Activated CD8-positive, alpha-beta memory T cell treated with anti-CD3 and anti-CD28 coated beads for 48 hours (primary cell): ENCODE measurements around the gene PSMA8.
"Not testable (repeated sequence)": the region's sequence is repeated elsewhere in the genome, so short reads cannot be mapped to it uniquely, and the experiment has no call there.

Experiments
- DNase-seq, 3 experiments: peaks; one replicate each; pipeline ENCODE4 v3.0.0-alpha.2; 2020; ENCODE audit warnings: low read depth in 2 of 3, low spot score in 2 of 3

Gene PSMA8

DNA sequence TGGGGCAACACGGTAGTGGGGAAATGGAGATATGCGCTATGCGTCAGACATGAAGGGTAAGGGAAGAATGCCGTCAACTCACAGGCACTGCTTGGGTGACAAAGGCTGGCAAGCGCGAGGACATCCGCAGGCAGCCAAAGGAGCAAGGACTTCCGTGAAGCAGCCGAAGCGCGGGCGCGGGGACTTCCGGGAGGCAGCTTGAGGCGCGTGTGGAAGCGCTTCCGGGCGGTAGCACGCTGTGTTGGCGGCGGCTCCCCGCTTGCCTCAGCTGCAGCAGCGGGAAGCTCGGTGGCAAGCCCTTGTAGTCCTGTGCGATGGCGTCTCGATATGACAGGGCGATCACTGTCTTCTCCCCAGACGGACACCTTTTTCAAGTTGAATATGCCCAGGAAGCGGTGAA lies at the start of gene PSMA8:
PSMA8 (plus strand) TSS at position 218 of the 400 bp plus-strand sequence; CDS start at position 315, 97 bp downstream.
- peak in 2 of 3 experiments; percentile 2 to 17 for DNase-seq

DNA sequence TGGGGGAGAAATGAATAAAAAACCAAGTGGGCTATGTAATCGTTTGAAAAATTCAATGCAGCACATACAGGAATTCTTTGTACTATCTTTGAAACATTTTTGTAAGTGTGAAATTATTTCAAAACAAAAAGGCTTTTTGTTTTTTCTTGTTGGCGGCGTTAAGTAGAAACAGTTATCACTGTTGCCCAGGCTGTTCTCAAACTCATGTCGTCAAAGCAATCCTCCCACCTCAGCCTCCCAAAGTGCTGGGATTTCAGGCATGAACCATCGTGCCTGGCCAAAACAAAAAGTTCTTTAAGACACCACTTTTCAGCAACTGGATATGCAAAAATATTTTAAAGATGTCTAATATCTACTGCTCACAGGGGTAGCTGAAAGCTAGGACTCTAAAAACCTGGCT lies 48.6 kb upstream of the PSMA8 start:
- DNase-seq, result no peak

DNA sequence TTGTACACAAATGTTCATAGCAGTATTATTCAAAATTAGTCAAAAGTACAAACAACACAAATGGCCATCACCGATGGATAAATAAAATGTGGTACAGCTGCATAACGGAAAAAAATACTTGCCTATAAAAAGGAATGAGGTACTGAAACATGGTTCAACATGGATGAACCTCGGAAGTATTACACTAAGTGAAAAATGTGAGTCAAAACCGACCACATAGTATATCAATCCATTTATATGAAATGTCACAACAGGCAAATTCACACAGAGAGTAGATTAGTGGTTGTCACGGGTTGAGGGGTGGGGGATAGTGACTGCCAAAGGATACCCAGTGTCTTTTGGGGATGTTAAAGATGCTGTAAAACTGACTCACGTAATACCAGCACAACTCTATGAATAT lies 46.7 kb upstream of the PSMA8 start:
- no peak for DNase-seq

DNA sequence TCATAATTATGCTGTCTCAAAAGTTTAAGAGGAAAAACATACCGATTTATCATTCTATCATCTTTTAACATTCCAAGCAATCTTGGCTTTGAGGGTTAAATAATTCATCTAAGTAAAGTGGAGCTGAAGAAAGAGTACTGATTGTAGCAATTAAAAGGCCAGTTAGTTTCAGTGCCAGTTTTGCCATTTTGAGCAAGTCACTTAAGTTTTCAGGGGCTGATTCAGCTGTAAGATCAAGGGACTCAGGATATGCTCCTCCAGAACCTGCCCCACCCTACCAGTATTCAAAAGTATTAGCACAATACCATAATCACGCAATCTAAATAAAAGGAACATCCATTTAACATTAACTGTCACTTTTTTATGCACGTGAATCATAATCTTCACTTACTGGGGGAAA lies 45.2 kb upstream of the PSMA8 start:
- no peak for DNase-seq

DNA sequence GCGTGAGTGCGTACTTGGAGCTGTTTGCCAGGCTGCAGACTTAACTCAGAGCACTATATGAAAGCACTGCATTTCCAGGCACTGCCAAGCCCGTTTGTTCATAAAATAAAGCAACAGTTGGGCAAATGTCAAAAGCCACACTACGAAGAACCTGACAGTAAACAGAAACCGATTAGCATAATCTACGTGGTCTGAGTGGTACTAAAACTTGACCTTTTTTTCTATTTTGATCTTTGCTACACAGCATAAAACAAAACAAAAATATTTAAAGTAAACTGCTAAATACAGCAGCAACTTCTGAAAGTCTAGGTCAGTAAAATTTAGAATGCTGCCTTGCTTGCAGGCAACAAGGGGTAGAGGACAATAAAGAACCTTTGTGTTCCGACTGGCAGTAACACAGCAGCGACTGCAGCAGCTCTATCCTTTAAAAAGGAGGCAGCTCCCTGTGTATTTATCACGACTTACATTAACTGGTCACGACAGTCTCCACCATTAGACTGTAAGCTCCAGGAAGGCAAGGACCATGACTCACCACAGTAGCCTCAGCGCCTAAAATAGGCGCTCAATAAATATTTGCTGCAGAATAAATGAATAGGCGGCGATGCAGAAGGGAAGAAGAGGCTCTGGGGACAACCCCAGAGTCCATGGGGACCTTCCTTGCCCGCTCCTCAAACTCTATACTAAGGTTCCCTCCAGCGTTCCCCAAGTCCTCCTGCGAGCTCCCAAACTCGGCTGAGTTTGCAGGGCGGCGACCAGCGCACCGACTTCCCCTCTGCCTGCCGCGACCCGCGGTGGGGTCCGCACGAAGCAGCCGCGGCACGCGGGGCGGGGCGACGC lies 44.2 kb upstream of the PSMA8 start:
- no peak for DNase-seq

DNA sequence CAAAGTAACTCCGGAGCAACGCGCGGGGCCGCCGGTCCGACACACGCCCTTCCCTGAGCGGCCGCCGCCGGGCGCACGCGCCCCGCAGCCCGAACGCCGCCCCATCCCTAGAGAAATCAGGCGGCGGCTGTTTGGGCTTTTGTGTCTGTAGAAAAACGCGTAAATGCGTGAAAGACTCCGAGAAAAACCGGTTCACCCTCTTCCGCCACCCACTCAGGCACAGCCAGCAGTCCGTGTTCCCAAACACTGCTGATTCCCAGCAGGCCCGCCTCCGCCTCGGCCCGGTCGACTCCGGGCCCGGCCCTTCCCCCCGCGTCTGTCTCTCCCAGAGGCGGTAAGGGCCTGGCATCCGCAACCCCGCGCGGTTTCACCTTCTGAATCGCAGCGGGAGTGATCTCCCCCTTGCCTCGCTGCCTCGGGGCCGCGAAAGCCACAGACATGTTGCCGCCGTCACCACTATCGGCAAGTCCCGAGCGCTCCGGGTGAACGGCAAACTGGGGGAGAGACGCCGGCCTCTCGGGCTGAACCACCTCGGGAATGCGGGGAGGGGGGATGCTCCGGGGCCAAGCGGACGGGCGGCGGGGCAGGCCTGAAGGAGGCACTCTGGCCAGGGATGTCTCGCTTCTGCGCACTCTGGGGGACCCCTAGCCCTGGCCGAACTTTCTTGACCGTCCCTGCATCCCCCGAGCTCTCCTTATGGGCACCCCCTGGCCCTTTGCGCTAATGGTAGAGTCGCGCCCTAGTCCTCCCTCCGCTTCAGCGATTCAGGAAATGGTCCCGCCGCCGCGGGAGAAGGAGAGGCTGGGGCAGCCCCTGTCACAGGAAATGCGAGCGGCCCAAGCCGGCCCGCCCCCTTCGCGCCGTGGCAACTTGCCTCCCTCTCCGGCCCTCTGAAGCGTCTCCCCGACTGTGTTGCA lies 43.3 kb upstream of the PSMA8 start, which contains the start of gene SS18:
SS18 (minus strand) TSS at position 484 of the 917 bp plus-strand sequence; CDS start at position 440, 44 bp downstream.
- DNase-seq, result peak; percentile 80 to 84 (median 83)

DNA sequence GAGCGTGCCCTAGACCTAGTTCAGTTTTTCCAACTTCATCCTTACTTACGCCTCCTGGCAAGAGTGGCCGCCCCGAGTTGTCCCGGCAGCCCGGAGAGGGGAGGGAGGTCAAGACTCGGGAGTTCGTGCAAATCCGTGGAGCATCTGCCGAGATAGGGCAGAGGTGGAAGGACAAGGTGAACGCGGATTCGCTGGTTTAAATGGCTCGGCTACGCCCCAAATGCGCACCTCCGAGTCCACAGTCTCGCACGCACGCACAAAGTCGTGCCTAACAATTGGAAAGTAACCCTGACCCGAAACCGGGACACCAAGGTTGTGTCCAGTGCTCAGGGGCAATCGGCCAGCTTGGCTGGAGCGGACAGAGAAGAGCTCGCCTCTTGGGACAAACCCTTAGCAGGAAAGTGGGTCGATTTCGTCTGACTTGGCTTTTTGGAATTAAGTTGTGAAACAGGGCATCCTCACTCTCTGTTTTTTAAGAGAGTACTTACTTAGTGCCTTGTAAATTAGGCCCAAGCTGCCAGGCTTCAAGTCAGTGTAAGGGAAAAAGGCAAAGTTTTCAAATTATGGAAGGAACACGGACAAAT lies 42.5 kb upstream of the PSMA8 start:
- no peak for DNase-seq

DNA sequence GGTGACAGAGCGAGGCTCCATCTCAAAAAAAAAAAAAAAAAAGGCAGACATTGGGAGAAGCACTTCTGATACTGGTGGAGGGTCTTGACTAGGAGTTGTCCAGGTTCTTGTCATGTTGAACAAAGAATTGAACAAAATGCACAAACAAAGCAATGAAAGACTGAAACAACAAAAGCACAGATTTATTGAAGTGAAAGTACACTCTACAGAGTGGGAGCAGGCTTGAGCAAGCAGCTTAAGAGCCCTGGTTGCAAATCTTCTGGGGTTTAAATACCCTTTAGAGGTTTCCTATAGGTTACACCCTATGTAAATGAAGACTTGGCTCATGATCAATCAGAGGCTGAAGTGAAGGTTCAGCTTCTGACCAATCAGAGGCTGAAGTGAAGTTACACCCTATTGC lies 36.8 kb upstream of the PSMA8 start:
- no peak for DNase-seq

DNA sequence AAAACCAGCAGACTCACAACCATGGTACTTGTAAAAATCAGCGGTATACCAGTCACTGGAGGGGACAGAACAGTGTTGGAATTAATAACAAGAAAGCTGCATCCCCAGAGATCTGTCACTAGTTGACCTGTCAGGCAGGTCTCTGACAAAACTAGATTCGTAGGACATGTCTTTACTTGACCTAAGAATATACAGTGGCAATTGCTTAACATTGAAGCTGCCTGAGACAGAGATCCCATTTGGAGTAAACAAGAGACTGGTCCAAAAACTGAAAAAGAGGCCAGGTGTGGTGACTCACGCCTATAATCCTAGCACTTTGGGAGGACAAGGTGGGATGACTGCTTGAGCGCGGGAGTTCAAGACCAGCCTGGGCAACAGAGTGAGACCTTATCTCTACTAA lies 36.1 kb upstream of the PSMA8 start:
- DNase-seq, result no peak

DNA sequence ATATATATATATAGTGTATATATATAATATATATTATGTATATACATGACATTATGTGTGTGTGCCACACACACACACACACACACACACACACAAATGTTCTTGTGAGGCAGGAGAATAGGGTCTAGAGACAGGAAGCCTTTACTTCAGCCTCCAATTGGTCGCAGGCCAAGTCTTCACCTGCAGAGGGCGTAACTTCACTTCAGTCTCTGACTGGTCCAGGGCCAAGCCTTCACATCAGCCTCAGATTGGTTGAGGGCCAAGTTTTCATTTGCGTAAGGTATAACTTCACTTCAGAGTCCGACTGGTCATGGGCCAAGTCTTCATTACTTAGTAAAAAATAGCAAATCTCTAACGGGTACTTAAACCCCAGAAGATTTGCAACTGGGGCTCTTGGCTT lies 30.1 kb upstream of the PSMA8 start:
- no peak for DNase-seq

DNA sequence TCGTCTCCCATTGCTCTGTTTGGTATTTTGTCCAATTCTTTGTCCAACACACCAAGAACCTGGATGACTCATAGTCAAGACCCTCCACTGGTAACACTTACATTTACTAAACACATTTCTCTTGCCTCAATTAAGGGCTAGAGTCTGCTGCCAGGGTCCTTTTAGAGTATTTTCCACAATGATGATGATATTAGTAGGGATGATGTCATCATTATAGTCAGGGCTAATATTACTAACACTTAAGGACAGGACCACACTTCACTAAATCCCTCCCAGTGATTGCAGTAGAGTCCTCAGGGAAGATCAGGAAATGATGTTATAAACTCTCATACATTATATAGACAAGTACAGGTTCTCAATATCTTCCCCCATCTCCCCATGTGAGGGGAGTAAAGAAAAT lies 29.6 kb upstream of the PSMA8 start:
- no peak for DNase-seq

DNA sequence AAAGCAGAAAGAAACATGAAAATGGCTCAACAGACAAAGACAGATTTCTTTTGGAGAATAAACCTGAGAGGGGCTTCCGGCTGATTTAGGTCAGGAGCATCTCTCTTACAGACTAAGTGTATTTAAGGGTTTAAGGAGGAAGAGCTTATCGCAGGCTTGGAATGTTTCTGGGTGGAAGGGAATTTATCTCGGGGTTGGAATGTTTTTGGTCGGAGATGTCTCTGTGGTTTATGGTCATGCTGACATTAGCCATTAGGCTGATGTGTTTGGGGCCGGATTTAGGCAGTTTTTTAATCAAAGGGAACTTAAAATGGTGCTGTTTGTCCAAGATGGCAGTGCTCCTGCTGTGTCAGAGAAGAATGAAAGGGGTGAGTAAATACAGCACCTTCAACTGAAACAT lies 14.4 kb upstream of the PSMA8 start:
- DNase-seq, result no peak

DNA sequence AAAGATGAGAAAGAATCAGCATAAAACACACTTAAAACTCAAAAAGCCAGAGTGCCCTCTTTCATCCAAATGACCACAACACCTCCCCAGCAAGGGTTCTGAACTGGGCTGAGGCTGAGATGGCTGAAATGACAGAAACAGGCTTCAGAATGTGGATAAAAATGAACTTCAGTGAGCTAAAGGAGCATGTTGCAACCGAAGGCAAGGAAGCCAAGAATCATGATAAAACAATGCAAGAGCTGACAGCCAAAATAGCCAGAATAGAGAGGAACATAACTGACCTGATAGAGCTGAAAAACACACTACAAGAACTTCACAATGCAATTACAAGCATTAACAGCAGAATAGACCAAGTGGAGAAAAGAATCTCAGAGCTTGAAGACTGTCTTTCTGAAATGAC lies 12.2 kb upstream of the PSMA8 start:
- no peak for DNase-seq

DNA sequence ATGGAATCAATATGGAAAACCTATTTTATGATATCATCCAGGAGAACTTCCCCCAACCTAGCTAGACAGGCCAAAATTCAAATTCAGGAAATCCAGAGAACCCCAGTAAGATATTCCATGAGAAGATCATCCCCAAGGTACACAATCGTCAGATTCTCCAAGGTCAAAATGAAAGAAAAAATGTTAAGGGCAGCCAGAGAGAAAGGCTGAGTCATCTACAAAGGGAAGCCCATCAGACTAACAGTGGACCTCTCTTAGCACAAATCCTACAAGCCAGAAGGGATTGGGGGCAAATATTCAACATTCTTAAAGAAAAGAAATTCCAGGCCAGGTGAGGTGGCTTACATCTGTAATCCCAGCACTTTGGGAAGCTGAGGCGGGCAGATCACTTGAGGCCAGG lies 11.7 kb upstream of the PSMA8 start:
- not testable (repeated sequence) for DNase-seq

DNA sequence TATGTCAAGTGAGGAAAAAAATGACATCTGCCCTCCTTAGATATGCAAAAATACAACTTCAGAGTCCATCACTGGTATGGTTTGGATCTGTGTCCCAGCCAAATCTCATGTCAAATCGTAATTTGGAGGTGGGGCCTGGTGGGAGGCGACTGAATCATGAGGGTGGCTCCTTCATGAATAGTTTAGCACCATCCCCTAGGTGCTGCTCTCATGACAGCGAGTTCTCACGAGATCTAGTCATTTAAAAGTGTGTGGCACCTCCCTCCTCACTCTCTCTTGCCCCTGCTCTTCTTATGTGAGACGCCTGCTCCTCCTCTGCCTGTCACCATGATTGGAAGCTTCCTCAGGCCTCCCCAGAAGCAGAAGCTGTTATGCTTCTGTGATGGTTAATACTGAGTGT lies 5.9 kb upstream of the PSMA8 start:
- no peak for DNase-seq

DNA sequence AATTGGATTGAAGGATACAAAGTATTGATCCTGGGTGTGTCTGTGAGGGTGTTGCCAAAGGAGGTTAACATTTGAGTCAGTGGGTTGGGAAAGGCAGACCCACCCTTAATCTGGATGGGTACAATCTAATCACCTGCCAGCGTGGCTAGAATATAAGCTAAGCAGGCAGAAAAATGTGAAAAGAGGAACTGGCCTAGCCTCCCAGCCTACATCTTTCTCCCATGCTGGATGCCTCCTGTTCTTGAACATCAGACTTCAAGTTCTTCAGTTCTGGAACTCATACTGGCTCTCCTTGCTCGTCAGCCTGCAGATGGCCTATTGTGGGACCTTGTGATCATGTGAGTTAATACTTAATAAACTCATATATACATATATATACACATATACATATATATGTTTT lies 5.5 kb upstream of the PSMA8 start:
- DNase-seq, result not testable (repeated sequence)

DNA sequence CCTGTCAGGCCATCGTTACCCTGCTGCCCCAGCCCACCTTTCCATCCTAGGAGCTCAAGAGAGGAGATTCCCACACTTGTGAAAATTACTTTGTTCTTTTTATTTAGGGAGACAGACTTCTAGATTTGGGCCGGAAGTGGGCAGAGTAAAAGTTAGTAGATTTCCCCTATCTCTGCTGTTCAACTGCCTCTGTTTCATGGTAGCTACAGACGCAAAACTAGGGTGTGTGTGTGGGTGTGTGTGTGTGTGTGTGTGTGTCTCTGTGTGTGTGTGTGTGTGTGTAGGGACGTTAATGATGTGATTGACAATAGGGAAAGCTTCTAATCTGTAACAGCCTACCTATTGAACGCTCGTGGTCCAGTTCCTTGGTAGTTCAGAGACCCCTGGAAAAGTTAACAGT lies 438 bp downstream of the PSMA8 start:
- DNase-seq, result no peak

DNA sequence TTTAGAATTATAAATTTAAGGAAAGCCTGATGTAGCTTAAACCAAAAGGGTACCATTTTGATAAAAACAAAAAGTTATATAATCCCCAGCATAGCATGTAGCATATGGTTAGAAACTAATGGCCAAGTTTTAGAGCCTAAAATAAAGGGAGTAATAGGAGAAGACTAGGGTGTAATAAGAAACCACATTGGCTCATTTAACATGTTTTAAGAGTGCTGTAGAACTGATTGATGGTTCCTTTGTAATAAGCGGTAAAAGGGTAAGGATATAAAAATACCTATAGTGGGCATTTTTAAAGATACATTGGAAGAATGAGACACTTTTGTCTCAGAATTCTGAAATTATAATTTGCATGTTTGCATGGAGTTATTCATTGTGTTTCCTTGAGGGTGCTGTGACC lies 1.9 kb downstream of the PSMA8 start:
- DNase-seq, result no peak

DNA sequence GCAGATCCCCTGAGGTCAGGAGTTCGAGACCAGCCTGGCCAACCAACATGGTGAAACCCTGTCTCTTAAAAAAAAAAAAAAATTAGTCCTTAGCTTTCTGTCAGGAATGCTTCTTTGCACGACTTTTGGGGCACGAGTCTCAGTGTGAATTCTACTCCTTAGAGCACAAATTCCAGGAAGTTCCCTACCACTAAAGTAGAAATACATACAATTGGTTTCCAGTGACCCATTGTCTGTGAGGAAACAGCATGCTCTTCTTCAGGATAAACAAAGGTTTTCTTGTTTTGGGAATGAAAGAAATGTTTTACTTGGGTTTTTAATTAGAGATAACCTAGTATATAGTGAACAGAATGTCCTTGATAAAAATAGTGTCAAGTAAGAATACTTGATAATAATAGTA lies 23.7 kb downstream of the PSMA8 start:
- DNase-seq, result no peak

DNA sequence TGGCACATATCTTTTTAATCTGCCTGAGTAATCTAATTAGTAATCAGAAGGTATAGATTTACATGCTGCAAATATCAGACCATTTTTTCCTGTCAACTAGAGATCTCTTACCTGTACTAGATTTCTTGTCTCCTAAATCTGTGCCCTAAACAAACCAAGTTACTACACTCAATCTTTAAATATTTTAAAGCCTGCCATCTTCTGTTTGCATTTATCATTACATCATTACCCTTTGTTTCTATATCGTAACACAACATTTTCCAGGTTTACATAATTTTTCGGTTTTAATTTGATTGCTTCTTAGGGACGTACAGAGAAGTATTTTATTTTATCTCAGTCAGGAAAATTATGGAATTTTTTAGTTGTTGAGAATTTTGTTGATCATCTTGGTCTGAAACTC lies 25.7 kb downstream of the PSMA8 start:
- no peak for DNase-seq

DNA sequence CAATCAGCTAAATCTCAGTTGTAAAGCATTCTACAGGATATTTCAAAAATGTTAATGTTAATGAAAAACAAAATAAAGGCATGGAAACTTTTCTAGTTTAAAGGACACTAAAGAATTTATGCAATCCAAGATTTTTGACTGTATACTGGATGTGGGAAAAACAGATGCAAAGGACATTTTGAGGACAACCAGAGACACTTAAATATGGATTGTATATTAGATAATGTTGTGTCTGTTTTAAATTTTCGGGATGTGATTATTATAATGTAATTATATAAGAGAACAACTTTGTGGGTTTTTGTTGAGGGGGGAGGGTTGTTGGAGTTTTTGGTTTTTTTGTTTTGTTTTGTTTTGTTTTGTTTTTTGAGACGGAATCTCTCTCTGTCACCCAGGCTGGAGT lies 30.9 kb downstream of the PSMA8 start:
- no peak for DNase-seq

DNA sequence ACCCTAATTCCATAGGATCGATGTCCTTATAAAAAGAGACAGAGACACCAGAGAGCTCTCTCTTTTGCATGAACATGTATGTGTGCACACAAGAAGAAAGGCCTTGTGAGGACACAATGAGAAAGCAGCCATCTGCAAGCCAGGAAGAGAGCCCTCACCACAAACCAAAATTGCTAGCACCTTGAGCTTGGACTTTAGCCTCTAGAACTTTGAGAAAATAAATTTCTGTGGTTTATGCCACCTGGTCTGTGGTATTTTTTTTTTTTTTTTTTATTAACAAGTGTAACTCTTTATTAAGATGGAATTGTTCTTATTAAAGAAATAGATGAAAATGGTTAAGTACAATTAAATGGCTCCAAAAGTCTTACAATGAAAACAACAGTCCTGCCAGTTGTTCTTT lies 33.9 kb downstream of the PSMA8 start:
- DNase-seq, result not testable (repeated sequence)
